Measurements from ENCODE around the gene KLHL24. TPM values are rescaled to one million over a fixed set of nuclear protein-coding genes. Genes with fewer than 3 reads are reported as not detected.

The KLHL24 gene, protein sequence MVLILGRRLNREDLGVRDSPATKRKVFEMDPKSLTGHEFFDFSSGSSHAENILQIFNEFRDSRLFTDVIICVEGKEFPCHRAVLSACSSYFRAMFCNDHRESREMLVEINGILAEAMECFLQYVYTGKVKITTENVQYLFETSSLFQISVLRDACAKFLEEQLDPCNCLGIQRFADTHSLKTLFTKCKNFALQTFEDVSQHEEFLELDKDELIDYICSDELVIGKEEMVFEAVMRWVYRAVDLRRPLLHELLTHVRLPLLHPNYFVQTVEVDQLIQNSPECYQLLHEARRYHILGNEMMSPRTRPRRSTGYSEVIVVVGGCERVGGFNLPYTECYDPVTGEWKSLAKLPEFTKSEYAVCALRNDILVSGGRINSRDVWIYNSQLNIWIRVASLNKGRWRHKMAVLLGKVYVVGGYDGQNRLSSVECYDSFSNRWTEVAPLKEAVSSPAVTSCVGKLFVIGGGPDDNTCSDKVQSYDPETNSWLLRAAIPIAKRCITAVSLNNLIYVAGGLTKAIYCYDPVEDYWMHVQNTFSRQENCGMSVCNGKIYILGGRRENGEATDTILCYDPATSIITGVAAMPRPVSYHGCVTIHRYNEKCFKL
- 100 to 1,000 TPM; 163 to 320 (median 214) TPM for total RNA-seq

DNA sequence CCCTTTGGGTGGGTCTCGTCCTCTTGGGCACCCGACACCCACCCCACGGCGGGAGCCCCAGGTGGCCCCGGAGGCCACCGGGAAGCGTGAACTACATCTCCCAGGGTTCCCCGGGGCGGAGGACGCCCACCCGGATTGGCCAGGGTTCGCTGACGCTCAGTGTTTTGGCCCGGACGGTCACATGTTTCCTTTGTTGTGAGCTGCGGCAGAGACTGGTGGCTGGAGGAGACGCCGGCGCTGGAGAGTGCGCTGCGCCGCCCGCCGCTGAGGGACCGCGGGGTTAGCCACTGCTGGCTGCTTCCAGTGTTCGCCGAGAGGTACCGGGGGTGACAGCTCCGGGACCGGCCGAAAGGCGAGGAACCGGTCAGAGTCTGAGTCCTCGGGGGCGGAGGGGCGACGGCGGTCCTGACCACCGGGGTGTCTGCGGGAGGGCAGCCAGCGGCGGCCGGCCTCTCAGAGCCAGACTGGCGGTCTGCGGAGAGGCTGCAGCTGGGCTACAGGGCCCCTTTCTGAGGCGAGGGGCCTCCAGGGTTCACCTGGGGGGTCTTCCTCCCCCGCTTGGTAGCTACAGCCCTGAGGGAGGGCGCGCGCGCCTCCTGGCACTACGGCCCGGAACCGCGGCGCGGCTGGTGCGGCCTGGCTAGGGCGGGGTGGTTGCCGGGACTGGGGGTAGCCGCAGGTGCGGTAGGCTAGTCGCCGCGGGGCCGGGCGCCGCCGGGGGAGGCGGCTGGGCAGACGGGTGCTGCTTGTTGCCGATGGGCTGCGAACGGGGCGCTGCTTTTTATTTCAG is at the start of gene KLHL24:
Gene KLHL24, plus strand, starts transcription at position 193 of the 790 bp plus-strand sequence. CDS start 14,734 bp downstream, outside the sequence.
- intact Hi-C loops (cut with DNase I): loop anchor here (5.0 kb wide), 1 partner anchor 62 kb away; the partner anchor contains the start of gene YEATS2
- TF ChIP-seq, protein P1, sequence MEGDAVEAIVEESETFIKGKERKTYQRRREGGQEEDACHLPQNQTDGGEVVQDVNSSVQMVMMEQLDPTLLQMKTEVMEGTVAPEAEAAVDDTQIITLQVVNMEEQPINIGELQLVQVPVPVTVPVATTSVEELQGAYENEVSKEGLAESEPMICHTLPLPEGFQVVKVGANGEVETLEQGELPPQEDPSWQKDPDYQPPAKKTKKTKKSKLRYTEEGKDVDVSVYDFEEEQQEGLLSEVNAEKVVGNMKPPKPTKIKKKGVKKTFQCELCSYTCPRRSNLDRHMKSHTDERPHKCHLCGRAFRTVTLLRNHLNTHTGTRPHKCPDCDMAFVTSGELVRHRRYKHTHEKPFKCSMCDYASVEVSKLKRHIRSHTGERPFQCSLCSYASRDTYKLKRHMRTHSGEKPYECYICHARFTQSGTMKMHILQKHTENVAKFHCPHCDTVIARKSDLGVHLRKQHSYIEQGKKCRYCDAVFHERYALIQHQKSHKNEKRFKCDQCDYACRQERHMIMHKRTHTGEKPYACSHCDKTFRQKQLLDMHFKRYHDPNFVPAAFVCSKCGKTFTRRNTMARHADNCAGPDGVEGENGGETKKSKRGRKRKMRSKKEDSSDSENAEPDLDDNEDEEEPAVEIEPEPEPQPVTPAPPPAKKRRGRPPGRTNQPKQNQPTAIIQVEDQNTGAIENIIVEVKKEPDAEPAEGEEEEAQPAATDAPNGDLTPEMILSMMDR (IDR thresholded peaks at IDR 0.05): no peak
- TF ChIP-seq POLR2A (IDR thresholded peaks at IDR 0.05): peak; percentile 99 to 100
- Histone ChIP-seq H3K4me1 (peaks cover 20 to 26% of the 10 kb centered on the region in 2 donors), H3K36me3 (no peaks in the 10 kb centered on the region), H3K27ac (peak within 1 kb of the TSS; percentile 99 to 100 (median 100)), H3K4me3 (replicated peaks in 1 of 3) (peak within 1 kb of the TSS; percentile 77 to 100 (median 98)), H3K27me3 (no peaks in the 10 kb centered on the region), H3K9me3 (no peaks in the 10 kb centered on the region)
- peak; percentile 93 to 96 for DNase-seq
- WGBS, 2 donors: 0 to 2% methylated on average over 15 to 22 of the region's 76 CpGs

DNA sequence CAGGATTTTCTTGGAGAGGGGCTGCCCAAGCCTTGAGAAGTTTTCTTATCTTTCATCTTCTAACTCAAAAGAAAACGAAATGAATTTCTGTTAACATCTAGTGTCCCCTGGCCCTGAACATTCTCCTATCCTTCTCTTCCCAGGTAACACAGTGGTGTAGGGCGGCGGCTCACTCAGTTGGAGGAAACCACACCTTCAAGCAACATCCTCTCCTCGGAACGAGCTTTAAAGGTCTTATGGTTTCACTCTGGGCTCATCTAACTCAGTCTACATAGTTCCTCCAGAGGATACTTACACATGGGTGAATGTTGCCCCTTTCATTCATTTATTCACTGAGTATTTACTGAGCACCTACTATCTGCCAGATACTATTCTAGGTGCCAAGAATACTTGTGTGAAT is 48.9 kb upstream of the KLHL24 start:
- DNase-seq: no peak
- no peaks in the 10 kb centered on the region for H3K36me3 ChIP-seq
- H3K27ac ChIP-seq: no peak overlapping the region
- H3K27me3 ChIP-seq: no peaks in the 10 kb centered on the region
- 66 to 73% methylated on average over 5 of the region's 5 CpGs for WGBS, 2 donors
- TF ChIP-seq, protein P1 (IDR thresholded peaks at IDR 0.05): no peak
- no peak for TF ChIP-seq POLR2A (IDR thresholded peaks at IDR 0.05)
- H3K4me3 ChIP-seq (replicated peaks in 1 of 3): no peak overlapping the region
- peaks cover 0 to 3% of the 10 kb centered on the region in 2 donors for H3K4me1 ChIP-seq
- no peaks in the 10 kb centered on the region for H3K9me3 ChIP-seq
- intact Hi-C loops (cut with DNase I): no loop called here

DNA sequence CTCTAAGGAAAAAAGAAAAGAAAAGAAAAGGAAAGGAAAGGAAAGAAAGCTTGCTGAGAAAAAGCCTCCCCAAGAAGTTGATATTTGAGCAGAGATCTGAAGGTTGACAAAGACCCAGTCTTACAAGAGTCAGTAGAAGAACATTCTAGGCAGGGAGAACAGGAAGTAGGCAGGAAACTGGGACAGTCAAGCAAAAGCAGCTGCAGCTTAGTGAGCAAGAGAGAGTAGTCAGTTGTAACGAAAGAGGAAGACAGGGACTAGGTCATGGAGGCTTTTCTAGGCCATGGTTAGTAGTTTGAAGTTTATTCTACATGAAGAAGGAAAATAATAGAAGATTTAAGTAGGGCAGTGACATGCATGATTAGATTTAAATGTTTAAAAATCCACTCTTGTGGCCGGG is 48.1 kb upstream of the KLHL24 start:
- TF ChIP-seq POLR2A (IDR thresholded peaks at IDR 0.05): no peak
- TF ChIP-seq, protein P1 (IDR thresholded peaks at IDR 0.05): no peak
- no peak for DNase-seq
- Histone ChIP-seq H3K27ac (no peak overlapping the region), H3K4me1 (peaks cover 0 to 3% of the 10 kb centered on the region in 2 donors), H3K9me3 (no peaks in the 10 kb centered on the region), H3K36me3 (no peaks in the 10 kb centered on the region), H3K4me3 (replicated peaks in 1 of 3) (no peak overlapping the region), H3K27me3 (no peaks in the 10 kb centered on the region)
- intact Hi-C loops (cut with DNase I): no loop called here
- 69 to 77% methylated on average over 2 of the region's 2 CpGs for WGBS, 2 donors

DNA sequence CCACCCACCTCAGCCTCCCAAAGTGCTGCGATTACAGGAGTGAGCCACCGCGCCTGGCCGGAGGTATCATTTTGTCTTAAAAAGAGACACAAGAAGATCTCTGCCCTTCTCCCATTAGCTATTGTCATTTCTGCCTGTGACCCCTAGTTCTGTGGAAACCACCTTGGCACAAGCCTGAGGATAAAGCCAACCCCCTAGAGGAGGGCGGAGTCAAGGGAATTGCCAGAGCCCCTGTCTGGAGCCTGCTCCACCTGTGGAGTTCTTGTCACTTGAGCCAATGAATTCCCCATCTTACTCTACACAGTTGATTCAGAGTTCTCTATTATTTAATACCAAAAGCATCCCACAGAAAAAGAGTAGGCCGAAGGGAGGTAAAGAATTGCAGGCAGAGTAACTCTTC is 45.0 kb upstream of the KLHL24 start:
- Histone ChIP-seq H3K9me3 (no peaks in the 10 kb centered on the region), H3K36me3 (no peaks in the 10 kb centered on the region), H3K27ac (no peak overlapping the region), H3K4me3 (replicated peaks in 1 of 3) (no peak overlapping the region), H3K4me1 (no peaks in the 10 kb centered on the region), H3K27me3 (no peaks in the 10 kb centered on the region)
- WGBS, 2 donors: 97 to 98% methylated on average over 6 of the region's 6 CpGs
- TF ChIP-seq POLR2A (IDR thresholded peaks at IDR 0.05): no peak
- TF ChIP-seq, protein P1 (IDR thresholded peaks at IDR 0.05): no peak
- DNase-seq: no peak
- intact Hi-C loops (cut with DNase I): no loop called here

Data from thyroid gland (tissue), 4 donors.